Endothelial cell of umbilical vein (primary cell): ENCODE measurements around the gene ADAMTS17. TPM values are rescaled to one million over a fixed set of nuclear protein-coding genes. Genes with fewer than 3 reads are reported as not detected.

Experiments
- BruUV-seq: library from RNA; stranded (reverse); fragments of 400-500 nt; replicated peaks from 2 replicates; lab custom pipeline; 2021; lab: Mats Ljungman, UMichigan
- CTCF ChIA-PET: fragments of 300-600, 350-600 bp; sonication (Branson Sonifier 250); formaldehyde crosslinking; loops from one replicate; lab custom pipeline; 2021; ENCODE audit warnings: antibody characterized with exemption, inconsistent platforms; lab: Charles Lee
- POLR2A ChIA-PET: fragments of 300-600, 350-600 bp; sonication (Branson Sonifier 250); formaldehyde crosslinking; loops from one replicate; lab custom pipeline; 2021; ENCODE audit warnings: antibody characterized with exemption, inconsistent platforms; lab: Charles Lee
- DNase-seq: peaks from one replicate; pipeline ENCODE4 v3.0.0-alpha.2; 2011; ENCODE audit warnings: low read depth, low spot score
- FAIRE-seq: peaks from 2 replicates; lab custom pipeline; 2011; peaks lifted over from hg19 to GRCh38; lab: Jason Lieb, UNC
- H2AFZ ChIP-seq: 2 replicates; pipeline ENCODE4 v1.6.0; 2012; ENCODE audit warnings: low read depth, low read length, control low read depth, inconsistent platforms
- H3K27ac ChIP-seq: 2 replicates; pipeline ENCODE4 v1.5.1; 2011; ENCODE audit warnings: low read depth, mild to moderate bottlenecking, control low read depth, low read length, moderate library complexity; ENCODE audit not compliant: insufficient read depth
- H3K27me3 ChIP-seq, 2 experiments: 2 replicates each; pipeline versions ENCODE4 v1.6.0 to v1.6.1; 2011; ENCODE audit warnings: low read length in 2 of 2, mixed read lengths in 1 of 2; ENCODE audit not compliant: control insufficient read depth in 2 of 2, insufficient read depth in 2 of 2
- H3K36me3 ChIP-seq, 2 experiments: 2 replicates in 1 of 2; 3 replicates in 1 of 2; pipeline ENCODE4 v1.5.1; 2011; ENCODE audit warnings: low read length in 2 of 2, mild to moderate bottlenecking in 1 of 2, moderate library complexity in 1 of 2; ENCODE audit not compliant: control insufficient read depth in 2 of 2, insufficient read depth in 2 of 2; ENCODE audit errors: extremely low read depth in 1 of 2
- H3K4me1 ChIP-seq: 3 replicates; pipeline ENCODE4 v1.5.1; 2011; ENCODE audit warnings: mild to moderate bottlenecking, low read length; ENCODE audit not compliant: control insufficient read depth, insufficient read depth; ENCODE audit errors: extremely low read depth
- H3K4me2 ChIP-seq: 2 replicates; pipeline ENCODE4 v1.6.1; 2011; ENCODE audit warnings: low read length, control low read depth, mixed read lengths; ENCODE audit not compliant: insufficient read depth
- H3K4me3 ChIP-seq, 3 experiments: fragments of 200-600 bp in 1 of 3; sonication (generic), shearing (Covaris generic) in 1 of 3; replicated peaks in 1 of 3; 2 replicates each; pipeline ENCODE4 v1.5.1; 2011 to 2016; ENCODE audit warnings: control low read depth in 3 of 3, low read length in 3 of 3, mild to moderate bottlenecking in 2 of 3, inconsistent platforms in 1 of 3, low read depth in 1 of 3, moderate library complexity in 1 of 3; ENCODE audit not compliant: insufficient read depth in 1 of 3
- H3K79me2 ChIP-seq: 2 replicates; pipeline ENCODE4 v1.6.0; 2012; ENCODE audit warnings: low read length, inconsistent platforms; ENCODE audit not compliant: control insufficient read depth, insufficient read depth
- H3K9ac ChIP-seq: replicated peaks from 2 replicates; pipeline ENCODE3; 2011; ENCODE audit warnings: low read length, control low read depth; ENCODE audit not compliant: insufficient read depth; ENCODE audit errors: extremely low read depth
- H3K9me1 ChIP-seq: replicated peaks from 3 replicates; pipeline ENCODE4 v1.6.0; 2011; ENCODE audit warnings: mild to moderate bottlenecking, low read length; ENCODE audit not compliant: control insufficient read depth, insufficient read depth; ENCODE audit errors: extremely low read depth
- H3K9me3 ChIP-seq: replicated peaks from 2 replicates; pipeline ENCODE4 v1.5.1; 2012; ENCODE audit warnings: low read length, inconsistent platforms; ENCODE audit not compliant: control insufficient read depth, insufficient read depth
- H4K20me1 ChIP-seq: replicated peaks from 2 replicates; pipeline ENCODE3; 2011; ENCODE audit warnings: mild to moderate bottlenecking, low read length; ENCODE audit not compliant: control insufficient read depth, insufficient read depth; ENCODE audit errors: extremely low read depth
- CTCF ChIP-seq, 2 donors: IDR thresholded peaks; 1 replicate in 1 of 2; 2 replicates in 1 of 2; pipeline ENCODE4 v1.5.1; 2011; ENCODE audit warnings: low read length in 2 of 2, mild to moderate bottlenecking in 2 of 2, moderate library complexity in 2 of 2, control low read depth in 1 of 2, inconsistent platforms in 1 of 2, low read depth in 1 of 2; ENCODE audit not compliant: insufficient read depth in 1 of 2; ENCODE audit errors: extremely low read depth in 1 of 2
- EZH2 ChIP-seq: IDR thresholded peaks from 2 replicates; pipeline ENCODE4 v1.6.1; 2012; ENCODE audit warnings: borderline replicate concordance, low read depth, mild to moderate bottlenecking, moderate library complexity, low read length, inconsistent platforms; ENCODE audit not compliant: severe bottlenecking
- FOS ChIP-seq: IDR thresholded peaks from 2 replicates; pipeline ENCODE4 v1.6.1; 2011; ENCODE audit warnings: mild to moderate bottlenecking, low read length, moderate library complexity, borderline replicate concordance; ENCODE audit not compliant: insufficient read depth
- GATA2 ChIP-seq: IDR thresholded peaks from 2 replicates; pipeline ENCODE4 v1.7.0; 2011; ENCODE audit warnings: low read depth, mild to moderate bottlenecking, moderate library complexity, mixed read lengths, low read length; ENCODE audit not compliant: insufficient read length, insufficient read depth
- JUN ChIP-seq: IDR thresholded peaks from 2 replicates; pipeline ENCODE4 v1.6.1; 2011; ENCODE audit warnings: borderline replicate concordance, low read depth; ENCODE audit not compliant: insufficient read length, insufficient read depth
- MAX ChIP-seq: IDR thresholded peaks from 2 replicates; pipeline ENCODE4 v1.6.1; 2011; ENCODE audit not compliant: insufficient read depth, insufficient read length
- MYC ChIP-seq: IDR thresholded peaks from one replicate; pipeline ENCODE4 v1.6.1; 2011; ENCODE audit warnings: mild to moderate bottlenecking, low read depth, low read length
- POLR2A ChIP-seq: IDR thresholded peaks from 2 replicates; pipeline ENCODE4 v1.6.1; 2012; ENCODE audit warnings: low read depth, mild to moderate bottlenecking, control low read depth, low read length
- POLR2AphosphoS5 ChIP-seq: IDR thresholded peaks from 2 replicates; pipeline ENCODE4 v1.6.1; 2012; ENCODE audit warnings: low read depth, mild to moderate bottlenecking, control low read depth, low read length, moderate library complexity; ENCODE audit not compliant: insufficient read depth
- dilution Hi-C: fragments of 300-500 bp; cut with MboI; formaldehyde crosslinking; loops from one replicate; pipeline ENCODE4 v1.15.0; 2019; ENCODE audit warnings: low sequenced_read_pairs; ENCODE audit not compliant: extremely low pct_ligation_motif_present
- intact Hi-C: fragments of 100-400 bp; cut with micrococcal nuclease; formaldehyde crosslinking; loops from one replicate; pipeline ENCODE4 v1.10.0; 2022
- polyA plus RNA-seq, 4 experiments: library from polyadenylated mRNA; depleted of rRNA in 3 of 4; stranded (reverse) in 3 of 4; unstranded in 1 of 4; fragments of >200 nt; gene quantifications; 2 replicates each; pipeline versions ENCODE4 v1.2.1 to v1.2.3, GENCODE V29; 2011 to 2012; ENCODE audit warnings: missing spikeins in 1 of 4
- total RNA-seq: library from RNA; stranded (reverse); gene quantifications from 2 replicates; pipeline ENCODE4 v1.2.3, GENCODE V29; 2021

ADAMTS17 gene
- total and polyA plus RNA-seq, 2 donors (not counting 3 experiments of a cell fraction or from before 2014, with no cell fraction given) = 0.12 TPM; not detected in 1

- intact Hi-C loops = no loop called here
- CTCF ChIA-PET = interaction anchor here (3.3 kb wide), 1 partner anchor 15 kb away, joined by 18 read pairs; no protein-coding TSS in a partner anchor
- Histone ChIP-seq H4K20me1 (no peaks in the 10 kb centered on the region), H3K4me1 (no peaks in the 10 kb centered on the region), H3K4me2 (no peak overlapping the region), H3K9me3 (no peaks in the 10 kb centered on the region), H3K9ac (no peak overlapping the region), H3K79me2 (no peaks in the 10 kb centered on the region), H3K9me1 (no peaks in the 10 kb centered on the region), H3K27ac (no peak overlapping the region), H3K4me3 (no peak overlapping the region), H3K36me3 (no peaks in the 10 kb centered on the region), H3K27me3 (peaks cover 2 to 5% of the 10 kb centered on the region in 2 experiments), H2AFZ (no peak overlapping the region)
- no peak for FAIRE-seq
- dilution Hi-C loops = no loop called here
- TF ChIP-seq CTCF (IDR thresholded peaks at IDR 0.05; ENCODE audit: extremely low read depth in 1 of 2, insufficient read depth in 1 of 2, low read depth in 1 of 2, low read length in 2 of 2) = no peak
- TF ChIP-seq EZH2 = no peak
- no peak for TF ChIP-seq JUN
- no peak for TF ChIP-seq POLR2AphosphoS5
- no peak for TF ChIP-seq GATA2
- TF ChIP-seq MAX = no peak
- no peak for TF ChIP-seq FOS
- TF ChIP-seq POLR2A = no peak
- no peak for TF ChIP-seq MYC
- DNase-seq = no peak
- POLR2A ChIA-PET = no interaction called here
- BruUV-seq = no TSS peak
Observed at GRCh38 chr15:100335335-100335999, 6.3 kb downstream of the ADAMTS17 start.
